ENCODE data around the gene EEFSEC.

Gene EEFSEC

DNA sequence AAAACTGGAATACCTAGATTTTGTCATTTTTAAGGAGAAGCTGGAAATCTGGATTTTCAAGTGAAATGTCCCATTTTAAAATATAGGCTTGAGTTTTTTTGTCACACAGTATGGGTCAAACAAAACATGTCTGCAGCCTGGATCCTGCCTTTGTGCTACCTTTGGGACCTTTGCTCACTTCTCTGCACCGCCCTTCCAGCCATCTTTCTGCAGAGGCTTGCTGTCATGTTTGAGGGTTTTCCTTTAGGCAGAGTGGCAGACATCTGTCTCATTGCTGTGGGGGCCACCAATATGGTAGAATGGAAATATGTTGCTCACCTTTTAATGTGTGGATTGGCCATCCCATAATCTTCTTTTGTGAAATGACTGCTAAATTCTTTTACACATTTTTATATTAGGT, 136.3 kb downstream of the EEFSEC start:
- H3K27me3 ChIP-seq = no peaks in the 10 kb centered on the region
- TF ChIP-seq, protein P1, sequence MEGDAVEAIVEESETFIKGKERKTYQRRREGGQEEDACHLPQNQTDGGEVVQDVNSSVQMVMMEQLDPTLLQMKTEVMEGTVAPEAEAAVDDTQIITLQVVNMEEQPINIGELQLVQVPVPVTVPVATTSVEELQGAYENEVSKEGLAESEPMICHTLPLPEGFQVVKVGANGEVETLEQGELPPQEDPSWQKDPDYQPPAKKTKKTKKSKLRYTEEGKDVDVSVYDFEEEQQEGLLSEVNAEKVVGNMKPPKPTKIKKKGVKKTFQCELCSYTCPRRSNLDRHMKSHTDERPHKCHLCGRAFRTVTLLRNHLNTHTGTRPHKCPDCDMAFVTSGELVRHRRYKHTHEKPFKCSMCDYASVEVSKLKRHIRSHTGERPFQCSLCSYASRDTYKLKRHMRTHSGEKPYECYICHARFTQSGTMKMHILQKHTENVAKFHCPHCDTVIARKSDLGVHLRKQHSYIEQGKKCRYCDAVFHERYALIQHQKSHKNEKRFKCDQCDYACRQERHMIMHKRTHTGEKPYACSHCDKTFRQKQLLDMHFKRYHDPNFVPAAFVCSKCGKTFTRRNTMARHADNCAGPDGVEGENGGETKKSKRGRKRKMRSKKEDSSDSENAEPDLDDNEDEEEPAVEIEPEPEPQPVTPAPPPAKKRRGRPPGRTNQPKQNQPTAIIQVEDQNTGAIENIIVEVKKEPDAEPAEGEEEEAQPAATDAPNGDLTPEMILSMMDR (IDR thresholded peaks at IDR 0.05) = no peak
- no peak for DNase-seq
- no peaks in the 10 kb centered on the region for H3K4me1 ChIP-seq
- H3K9me3 ChIP-seq = peaks cover 0 to 9% (median 0%) of the 10 kb centered on the region in 3 donors
- H3K4me3 ChIP-seq = no peak overlapping the region
- intact Hi-C loops (cut with DNase I; ENCODE audit: low total_unique reads) = no loop called here
- no peak overlapping the region for H3K27ac ChIP-seq
- H3K36me3 ChIP-seq = peaks cover 3 to 29% (median 16%) of the 10 kb centered on the region in 3 donors

DNA sequence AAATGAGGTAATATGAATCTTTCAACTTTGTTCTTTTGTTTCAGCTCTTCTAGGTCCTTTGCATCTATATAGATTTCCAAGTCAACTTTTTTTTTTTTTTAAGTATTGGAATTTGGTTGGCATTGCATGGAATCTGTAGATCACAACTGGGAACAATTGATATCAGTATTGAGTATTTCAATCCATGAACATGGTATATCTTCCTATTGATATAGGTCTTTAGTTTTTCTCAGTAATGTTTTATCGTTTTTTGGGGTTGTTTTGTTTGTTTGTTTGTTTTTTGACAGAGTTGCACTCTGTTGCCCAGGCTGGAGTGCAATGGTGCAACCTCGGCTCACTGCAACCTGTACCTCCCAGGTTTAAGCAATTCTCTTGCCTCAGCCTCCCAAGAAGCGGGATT, 137.2 kb downstream of the EEFSEC start:
- Histone ChIP-seq H3K9me3 (peaks cover 0 to 9% (median 0%) of the 10 kb centered on the region in 3 donors), H3K36me3 (peaks cover 3 to 26% (median 16%) of the 10 kb centered on the region in 3 donors), H3K4me3 (no peak overlapping the region), H3K27me3 (no peaks in the 10 kb centered on the region), H3K4me1 (no peaks in the 10 kb centered on the region), H3K27ac (no peak overlapping the region)
- intact Hi-C loops (cut with DNase I; ENCODE audit: low total_unique reads) = no loop called here
- no peak for DNase-seq
- TF ChIP-seq, protein P1 (IDR thresholded peaks at IDR 0.05) = no peak

DNA sequence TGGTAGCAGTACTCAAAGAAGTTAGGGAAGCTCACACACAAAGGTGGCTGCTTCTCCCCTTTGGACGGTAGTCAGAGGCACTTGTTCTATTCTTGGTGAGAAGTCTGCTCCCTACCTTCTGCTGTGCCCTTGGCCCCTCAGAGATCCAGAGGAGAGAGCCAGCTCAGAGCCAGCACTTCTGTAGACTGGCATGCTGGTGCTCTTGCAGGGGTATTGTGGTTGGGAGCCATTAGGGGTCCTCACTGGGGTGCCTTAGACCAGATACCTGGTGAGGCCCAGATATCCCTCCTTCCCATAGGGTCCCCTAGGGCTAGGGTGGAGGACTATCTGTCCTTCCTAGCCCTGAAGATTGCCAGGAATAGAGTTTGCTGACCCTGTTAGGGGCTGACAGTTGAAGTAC, 140.6 kb downstream of the EEFSEC start:
- TF ChIP-seq, protein P1 (IDR thresholded peaks at IDR 0.05) = no peak
- Histone ChIP-seq H3K9me3 (peaks cover 0 to 9% (median 0%) of the 10 kb centered on the region in 3 donors), H3K27me3 (no peaks in the 10 kb centered on the region), H3K27ac (no peak overlapping the region), H3K4me3 (no peak overlapping the region), H3K4me1 (no peaks in the 10 kb centered on the region), H3K36me3 (peaks cover 2 to 16% (median 7%) of the 10 kb centered on the region in 3 donors)
- intact Hi-C loops (cut with DNase I; ENCODE audit: low total_unique reads) = no loop called here
- no peak for DNase-seq

DNA sequence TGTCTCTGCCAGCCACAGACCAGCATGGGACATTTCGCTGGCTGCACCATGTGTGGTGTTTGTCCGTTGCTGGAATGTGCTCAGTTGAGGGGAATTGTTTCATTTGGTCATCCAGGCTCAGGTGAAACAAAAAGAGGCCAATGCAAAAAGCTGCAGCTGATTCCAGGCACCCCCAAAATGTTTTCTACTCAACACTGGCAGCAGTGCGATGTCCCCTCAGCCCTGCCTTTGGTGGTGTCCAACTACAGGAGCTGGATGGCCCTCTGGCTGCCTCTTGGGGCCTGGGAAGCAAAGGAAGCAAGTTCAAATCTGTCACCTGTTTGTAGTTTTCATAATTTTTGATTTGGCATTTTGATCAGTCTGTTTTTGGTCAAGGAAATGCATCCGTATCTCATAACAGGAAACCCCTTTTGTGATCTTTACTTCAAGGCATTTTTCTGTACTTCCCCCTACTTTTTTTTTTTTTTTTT, 141.8 kb downstream of the EEFSEC start:
- Histone ChIP-seq H3K4me1 (no peaks in the 10 kb centered on the region), H3K4me3 (no peak overlapping the region), H3K9me3 (peaks cover 0 to 9% (median 0%) of the 10 kb centered on the region in 3 donors), H3K36me3 (peaks cover 0 to 10% (median 0%) of the 10 kb centered on the region in 3 donors), H3K27ac (no peak overlapping the region), H3K27me3 (no peaks in the 10 kb centered on the region)
- intact Hi-C loops (cut with DNase I; ENCODE audit: low total_unique reads) = no loop called here
- TF ChIP-seq, protein P1 (IDR thresholded peaks at IDR 0.05) = no peak
- no peak for DNase-seq

DNA sequence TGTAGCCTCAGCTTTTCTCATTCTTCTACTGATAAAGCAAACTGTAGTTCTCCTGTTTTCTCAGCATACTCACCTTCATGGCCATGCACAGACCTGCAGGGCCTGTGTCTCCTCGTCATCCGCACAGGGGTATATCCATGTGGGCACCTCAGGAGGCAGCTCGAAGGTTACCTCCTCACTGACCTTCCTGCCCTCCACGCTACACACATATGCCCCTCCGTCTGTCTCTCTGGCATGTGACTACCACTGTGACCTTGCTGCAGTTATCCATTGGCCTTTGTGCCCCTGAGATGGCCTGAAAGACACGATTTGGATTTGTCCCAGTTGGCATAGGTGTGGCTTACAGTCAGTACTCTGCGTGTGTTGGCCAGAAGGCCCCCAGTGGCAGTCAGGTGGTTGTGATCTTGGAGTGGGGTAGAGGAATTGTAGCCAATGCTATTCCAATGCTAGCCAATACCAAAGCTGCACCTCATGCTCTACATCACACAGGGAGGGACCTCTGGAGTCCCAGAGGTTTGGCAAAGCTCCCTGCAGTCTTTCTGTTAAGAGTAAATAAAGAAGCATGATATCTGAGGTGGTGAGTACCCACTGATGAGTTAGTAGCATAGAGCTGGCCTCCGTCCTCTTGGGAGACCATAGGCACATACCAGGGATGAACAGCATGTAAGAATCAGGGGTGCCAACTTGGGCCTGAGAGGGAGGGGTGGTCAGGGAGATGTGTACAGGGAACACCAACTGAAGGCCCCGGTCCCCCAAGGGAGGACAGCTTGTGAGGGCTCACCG, 143.4 kb downstream of the EEFSEC start:
- DNase-seq = no peak
- Histone ChIP-seq H3K4me3 (no peak overlapping the region), H3K27me3 (no peaks in the 10 kb centered on the region), H3K4me1 (no peaks in the 10 kb centered on the region), H3K9me3 (no peaks in the 10 kb centered on the region), H3K27ac (no peak overlapping the region), H3K36me3 (no peaks in the 10 kb centered on the region)
- intact Hi-C loops (cut with DNase I; ENCODE audit: low total_unique reads) = no loop called here
- TF ChIP-seq, protein P1 (IDR thresholded peaks at IDR 0.05) = no peak

Data from tibial artery (tissue), 4 donors.